ENCODE results near the gene HS3ST4.

Gene HS3ST4

GRCh38 chr16:25897702-25898101, 205.9 kb downstream of the HS3ST4 start:
- no peak for DNase-seq

- no peak for DNase-seq
Observed at GRCh38 chr16:25905810-25906209, 214.1 kb downstream of the HS3ST4 start.

- no peak for DNase-seq
Observed at GRCh38 chr16:25910971-25911370, 219.2 kb downstream of the HS3ST4 start.

- DNase-seq = no peak
Observed at GRCh38 chr16:25912321-25912720, 220.6 kb downstream of the HS3ST4 start.

DNA sequence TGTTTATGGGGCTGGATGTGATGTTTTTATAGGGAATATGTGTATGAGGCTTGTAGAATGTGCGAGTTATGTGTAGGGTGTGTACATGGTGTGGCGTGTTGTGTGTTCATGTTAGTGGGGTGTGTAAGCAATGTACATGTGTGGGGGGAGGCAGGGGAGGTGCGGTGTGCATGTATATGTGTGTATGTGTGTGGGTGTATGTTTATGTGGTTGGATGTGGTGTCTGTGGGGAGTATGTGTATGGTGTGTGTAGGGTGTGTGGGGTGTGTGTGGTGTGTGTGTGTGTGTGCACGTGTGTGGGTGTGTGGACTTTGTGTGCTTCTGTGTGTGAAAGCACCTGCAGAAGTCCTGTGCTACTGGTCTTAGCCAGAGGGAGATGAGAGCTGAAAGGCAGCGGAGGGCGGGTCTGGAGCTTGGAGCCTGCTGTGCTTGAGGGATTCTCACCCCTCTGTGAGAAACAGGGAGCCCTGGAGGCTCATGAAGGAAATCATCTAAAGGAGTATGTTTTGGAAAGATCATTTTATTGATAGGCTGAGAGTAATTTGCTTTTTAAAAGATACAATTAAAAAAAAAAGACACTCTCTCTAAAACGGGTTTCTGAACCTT, 222.7 kb downstream of the HS3ST4 start:
- no peak for DNase-seq

DNA sequence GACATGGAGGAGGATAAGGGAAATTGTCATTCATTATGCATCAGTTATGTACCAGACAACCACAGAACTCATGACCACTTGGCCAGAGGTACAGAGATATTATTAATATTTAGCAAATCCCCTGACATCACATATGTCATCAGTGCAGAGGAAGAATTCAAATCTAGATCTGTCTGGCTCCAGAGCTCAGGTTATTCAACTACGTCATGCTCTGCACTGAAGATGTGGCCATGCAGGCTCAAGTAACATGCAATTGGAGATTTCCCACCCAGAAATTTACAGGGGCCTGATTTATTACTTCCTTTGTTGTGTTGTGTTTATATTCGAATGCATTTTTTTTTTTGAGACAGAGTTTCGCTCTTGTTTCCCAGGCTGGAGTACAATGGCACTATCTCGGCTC, 224.3 kb downstream of the HS3ST4 start:
- DNase-seq = no peak

DNA sequence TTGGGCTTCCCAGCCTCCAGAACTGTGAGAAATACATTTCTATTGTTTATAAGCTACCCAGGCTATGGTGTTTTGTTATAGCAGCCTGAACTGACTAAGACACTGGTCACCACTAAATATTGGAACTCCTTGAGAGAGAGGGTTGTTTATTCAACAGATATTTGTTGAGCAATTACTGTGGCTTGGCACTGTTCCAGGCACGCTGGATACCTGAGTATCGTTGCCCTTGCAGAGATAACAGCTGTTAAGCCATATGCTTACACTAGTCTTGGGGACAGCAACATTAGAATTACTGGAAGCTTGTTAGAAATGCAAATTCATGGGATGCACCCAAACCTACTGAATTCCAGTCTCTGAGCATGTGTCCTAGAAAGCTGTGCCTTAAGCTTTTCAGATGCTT, 230.7 kb downstream of the HS3ST4 start:
- no peak for DNase-seq

DNA sequence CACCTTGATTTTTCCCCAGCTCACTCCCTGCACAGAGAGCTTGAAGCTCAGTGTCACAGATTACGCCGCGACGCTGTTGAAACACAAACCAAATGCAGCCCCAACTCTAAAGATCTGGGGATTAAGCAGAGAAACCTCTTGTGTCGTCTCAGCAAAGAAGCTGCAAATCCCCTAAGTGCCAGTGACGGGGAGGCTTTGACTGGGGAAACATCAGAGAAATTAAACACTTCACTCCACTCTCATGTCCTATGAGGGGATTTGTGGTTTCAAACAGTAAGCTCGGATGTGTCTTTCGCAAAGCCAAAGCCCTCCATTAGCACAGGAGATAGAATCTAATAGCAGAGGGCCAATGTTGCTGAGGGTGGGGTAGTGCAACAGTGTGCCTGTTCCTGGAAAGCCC, 233.7 kb downstream of the HS3ST4 start:
- DNase-seq = no peak

DNA sequence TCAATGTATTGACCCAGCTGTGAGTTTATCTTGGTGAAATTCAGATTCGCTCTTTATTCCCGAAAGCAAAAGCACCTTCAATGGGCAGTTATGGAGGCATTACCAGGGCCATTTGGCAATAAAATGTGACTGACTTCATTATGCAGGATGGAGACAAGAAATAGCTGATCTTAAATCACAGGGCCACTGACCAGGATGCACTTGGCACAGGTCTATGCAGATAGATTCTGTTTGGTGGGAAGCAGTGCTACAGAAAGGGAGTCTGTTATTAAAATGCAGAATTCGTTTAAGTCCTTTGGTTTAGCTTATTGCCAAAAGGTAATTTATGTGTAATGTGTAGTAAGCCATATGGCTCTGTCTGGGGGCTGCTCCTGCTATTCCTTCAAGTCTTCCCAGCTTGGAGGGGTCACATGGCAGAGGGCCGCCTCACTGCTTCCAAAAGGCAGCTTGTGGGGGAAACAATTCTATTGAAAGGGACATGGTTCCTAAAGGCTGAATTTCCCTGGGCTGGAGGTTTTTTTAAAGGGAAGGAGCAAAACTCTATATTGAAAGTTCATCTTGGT, 239.8 kb downstream of the HS3ST4 start:
- no peak for DNase-seq

DNA sequence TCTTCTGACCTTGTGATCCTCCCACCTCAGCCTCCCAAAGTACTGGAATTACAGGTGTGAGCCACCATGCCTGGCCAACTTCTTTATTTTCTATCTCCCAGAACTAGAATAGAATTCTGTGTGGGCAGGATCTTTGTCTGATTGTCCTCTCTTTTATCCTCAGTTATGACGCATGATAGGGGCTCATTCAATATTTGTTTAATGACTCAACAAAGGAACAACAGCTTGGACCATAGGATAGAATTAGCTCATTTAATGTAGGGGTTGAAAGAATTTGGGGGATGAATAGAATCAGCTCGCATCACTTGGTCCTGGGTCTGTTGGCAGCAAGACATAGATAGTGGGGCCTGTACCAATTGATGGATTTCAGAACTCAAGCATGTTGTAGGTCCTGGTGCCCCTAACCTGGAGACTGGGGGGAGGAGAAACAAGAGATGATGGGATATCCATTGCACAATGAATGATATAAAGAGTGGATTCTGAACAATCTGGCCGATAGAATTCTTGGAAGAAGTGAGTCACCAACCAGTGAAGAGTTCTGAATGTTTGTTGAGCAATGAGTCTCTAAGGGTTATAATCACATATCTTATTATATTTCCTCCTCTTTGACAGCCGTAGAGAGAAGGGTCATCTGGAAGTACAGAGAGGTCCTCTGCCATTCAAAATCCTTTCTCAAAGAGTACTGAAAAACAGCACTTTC, 250.2 kb downstream of the HS3ST4 start:
- DNase-seq = no peak

GRCh38 chr16:25950586-25951281, 259.0 kb downstream of the HS3ST4 start:
- DNase-seq = no peak

- DNase-seq = no peak
Observed at GRCh38 chr16:25951999-25952398, 260.2 kb downstream of the HS3ST4 start.

DNA sequence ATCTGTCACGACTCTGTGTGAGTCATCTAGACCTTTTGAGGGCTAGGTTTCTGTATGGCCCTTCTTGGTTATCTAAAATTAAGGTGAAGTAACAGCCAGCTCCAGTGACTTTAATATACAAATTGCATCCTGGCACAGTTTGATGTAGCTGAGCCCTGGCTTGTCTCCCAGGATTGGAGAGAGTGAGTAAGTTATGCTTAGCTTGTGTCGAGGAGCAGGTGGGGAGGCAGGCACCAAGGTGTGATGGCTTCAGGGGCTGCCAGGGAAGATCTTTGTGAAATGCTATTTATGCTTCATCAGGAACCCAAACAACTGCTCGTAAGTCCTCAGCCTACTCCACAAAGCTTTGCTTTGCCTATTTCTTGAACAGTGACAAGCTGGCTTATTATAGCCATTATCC, 261.2 kb downstream of the HS3ST4 start:
- DNase-seq = no peak

DNA sequence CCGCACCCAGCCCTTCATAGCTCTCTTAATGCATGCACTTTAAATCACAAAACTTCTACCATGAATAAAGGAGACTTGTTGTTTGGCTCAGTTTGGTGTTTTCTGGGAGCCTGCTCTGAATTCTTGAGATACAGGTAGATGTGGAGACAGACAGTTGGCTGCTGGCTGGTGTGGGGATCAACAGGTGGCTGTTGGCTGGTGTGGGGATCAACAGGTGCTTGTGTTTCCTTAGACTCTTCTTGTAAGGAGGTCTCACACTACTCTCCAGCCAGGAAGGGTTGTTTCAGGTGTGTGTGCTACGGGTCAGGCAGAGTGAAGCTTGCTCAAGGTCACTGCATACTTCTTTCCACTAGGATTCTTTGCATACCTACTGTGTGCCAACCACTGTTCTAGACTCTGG, 265.9 kb downstream of the HS3ST4 start:
- DNase-seq = no peak

GRCh38 chr16:25959221-25959620, 267.5 kb downstream of the HS3ST4 start:
- DNase-seq = no peak

DNA sequence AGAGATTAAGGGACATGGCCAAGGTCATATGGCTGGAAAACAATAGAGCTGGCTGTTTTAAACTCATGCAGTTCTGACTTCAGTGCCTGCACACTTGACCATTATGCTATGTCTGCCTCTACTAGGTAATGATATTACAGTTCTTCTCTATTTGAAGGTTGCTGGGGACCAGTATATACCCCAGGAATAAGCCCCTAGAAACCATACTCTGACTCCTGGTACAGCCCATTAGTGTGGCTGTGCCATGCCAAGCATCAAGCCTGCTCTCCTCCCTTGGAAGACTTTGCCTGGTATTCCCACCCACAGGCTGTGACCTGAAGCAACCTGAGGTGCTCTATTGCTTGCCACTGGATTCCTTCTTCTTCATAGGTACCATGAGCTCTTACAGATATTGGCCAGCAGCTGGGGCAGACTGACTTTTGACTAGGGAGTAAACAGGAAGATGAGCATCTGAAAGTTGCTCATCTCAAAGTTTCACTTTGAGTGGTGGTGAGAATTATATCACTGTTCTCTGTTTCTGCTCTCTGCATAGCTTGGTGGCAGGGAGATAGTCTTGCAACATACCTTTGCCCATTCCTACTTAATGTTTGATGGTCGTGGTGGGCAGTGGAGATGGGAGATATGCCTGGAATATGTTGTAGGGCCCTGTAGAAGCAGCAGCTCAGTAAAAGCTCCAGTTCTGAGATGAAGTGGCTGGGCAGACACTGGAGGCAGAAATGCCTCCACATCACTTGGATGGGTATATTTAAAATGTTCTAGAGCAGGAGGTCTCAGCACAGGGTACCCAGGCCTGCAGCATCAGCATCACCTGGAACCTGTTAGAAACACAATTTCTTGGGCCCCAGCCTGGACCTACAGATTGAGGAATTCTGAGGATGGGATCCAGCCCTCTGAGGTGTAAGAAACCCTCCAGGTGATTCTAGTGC, 274.7 kb downstream of the HS3ST4 start:
- DNase-seq = no peak

GRCh38 chr16:25977121-25977520, 285.4 kb downstream of the HS3ST4 start:
- no peak for DNase-seq

GRCh38 chr16:25978218-25978617, 286.5 kb downstream of the HS3ST4 start:
- DNase-seq = no peak

DNA sequence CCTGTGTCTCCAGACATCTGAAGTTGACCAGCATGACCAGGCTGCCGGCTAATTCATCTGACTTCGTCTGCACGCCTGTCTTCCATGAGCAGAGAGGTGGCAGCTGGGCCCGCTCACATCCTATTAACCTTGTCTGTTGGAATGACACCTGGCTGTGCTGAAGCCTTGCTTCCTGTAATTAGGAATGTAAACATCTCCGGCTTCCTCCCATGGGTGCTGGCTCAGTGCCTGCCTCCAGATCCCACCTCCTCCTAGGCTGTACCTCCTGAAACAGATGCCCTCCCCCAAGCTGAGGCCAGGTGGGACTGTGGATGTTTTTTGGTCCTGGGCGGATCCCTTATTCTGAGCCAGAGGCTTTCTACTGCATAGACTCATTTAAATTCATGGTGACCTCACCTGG, 296.3 kb downstream of the HS3ST4 start:
- no peak for DNase-seq

GRCh38 chr16:25988882-25989281, 297.1 kb downstream of the HS3ST4 start:
- DNase-seq = no peak

- no peak for DNase-seq
Observed at GRCh38 chr16:25996052-25996451, 304.3 kb downstream of the HS3ST4 start.

DNA sequence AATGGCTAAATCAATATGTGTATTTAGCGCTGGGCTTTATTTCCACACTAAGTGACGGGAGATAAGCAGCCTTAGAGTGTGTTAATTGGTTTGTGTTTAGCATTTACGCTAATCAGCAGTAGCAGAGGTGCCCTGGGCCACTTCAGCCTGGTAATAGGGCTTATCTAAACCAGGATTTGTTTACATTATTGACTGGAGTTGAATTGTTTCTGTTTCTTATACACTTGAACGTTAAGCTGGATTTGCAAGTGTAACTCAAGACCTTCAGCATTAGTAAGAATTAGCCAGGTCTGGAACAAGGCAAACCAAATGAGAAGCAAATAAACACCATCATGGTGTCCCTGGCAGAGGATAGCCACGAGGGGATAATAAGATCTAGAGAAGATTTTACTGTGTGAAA, 313.6 kb downstream of the HS3ST4 start:
- DNase-seq = no peak

- DNase-seq = no peak
Observed at GRCh38 chr16:26012376-26012775, 320.6 kb downstream of the HS3ST4 start.

All from bone marrow (tissue), 2 donors.